ENCODE measurements around the gene PLA2G12A. TPM values are rescaled to one million over a fixed set of nuclear protein-coding genes. Genes with fewer than 3 reads are reported as not detected.

Gene PLA2G12A
- total and polyA plus RNA-seq, 9 of the 15 experiments (the other 6 are each of a cell fraction or from before 2014, with no cell fraction given), result 24.2 to 226 (median 80.5) TPM

DNA sequence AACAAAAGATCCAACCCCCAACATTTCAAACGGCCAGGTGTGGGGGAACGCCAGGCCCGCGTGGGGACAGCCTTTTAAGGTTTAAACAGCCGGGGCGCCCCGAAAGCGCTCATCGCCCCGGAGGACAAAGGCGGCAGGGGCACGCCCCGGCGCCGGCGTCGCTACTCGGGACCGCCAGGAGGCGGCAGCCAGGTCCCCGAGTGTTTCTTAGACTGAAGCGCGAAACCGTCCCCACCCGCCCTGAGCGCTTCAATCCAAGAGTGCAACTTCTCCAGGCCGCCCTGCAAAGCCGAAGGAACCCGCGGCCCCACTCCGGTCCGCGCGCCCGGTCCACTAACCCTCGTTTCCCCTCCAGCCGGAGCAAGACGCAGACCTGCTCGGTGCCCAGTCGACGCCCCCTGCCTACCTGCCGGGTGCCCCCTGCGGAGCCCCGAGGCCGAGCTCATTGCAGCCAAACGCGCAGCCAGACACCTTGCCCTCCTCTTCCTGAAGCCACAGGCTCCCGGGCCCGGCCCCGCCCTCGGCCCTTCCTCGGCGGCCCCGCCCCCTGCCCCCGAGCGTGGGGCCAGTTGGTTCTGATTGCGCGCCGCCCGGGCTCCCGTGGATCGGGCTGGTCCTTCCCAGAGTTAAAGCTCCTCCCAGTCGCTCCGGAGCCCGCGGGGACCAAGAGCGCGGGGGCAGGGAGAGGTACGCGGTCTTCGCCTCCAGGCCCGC, 26.8 kb downstream of the PLA2G12A start, which contains the start of gene CASP6 (continued):
- TF ChIP-seq, protein P1, sequence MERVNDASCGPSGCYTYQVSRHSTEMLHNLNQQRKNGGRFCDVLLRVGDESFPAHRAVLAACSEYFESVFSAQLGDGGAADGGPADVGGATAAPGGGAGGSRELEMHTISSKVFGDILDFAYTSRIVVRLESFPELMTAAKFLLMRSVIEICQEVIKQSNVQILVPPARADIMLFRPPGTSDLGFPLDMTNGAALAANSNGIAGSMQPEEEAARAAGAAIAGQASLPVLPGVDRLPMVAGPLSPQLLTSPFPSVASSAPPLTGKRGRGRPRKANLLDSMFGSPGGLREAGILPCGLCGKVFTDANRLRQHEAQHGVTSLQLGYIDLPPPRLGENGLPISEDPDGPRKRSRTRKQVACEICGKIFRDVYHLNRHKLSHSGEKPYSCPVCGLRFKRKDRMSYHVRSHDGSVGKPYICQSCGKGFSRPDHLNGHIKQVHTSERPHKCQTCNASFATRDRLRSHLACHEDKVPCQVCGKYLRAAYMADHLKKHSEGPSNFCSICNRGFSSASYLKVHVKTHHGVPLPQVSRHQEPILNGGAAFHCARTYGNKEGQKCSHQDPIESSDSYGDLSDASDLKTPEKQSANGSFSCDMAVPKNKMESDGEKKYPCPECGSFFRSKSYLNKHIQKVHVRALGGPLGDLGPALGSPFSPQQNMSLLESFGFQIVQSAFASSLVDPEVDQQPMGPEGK (CRISPR knock-in tag; IDR thresholded peaks at IDR 0.05; ENCODE audit: borderline replicate concordance), result no peak
- TF ChIP-seq DNMT1 (IDR thresholded peaks at IDR 0.05) (no peak), NR4A1 (CRISPR knock-in tag; IDR thresholded peaks at IDR 0.05) (0 out of 2 replicates have a peak, but pooled peaks have one; percentile 43), NR4A1 (tag; IDR thresholded peaks at IDR 0.05) (no peak), E2F1 (CRISPR knock-in tag; IDR thresholded peaks at IDR 0.05) (no peak), ZNF778 (CRISPR knock-in tag; IDR thresholded peaks at IDR 0.05) (no peak), CREB3L1 (IDR thresholded peaks at IDR 0.05; ENCODE audit: borderline replicate concordance, low read depth) (no peak), FOXK2 (conservative IDR thresholded peaks at IDR 0.05 in 1 of 2, IDR thresholded peaks at IDR 0.05 in 1 of 2; ENCODE audit: low read depth in 2 of 2) (no peak; a peak in 1 of 4 replicates), PREB (CRISPR knock-in tag; IDR thresholded peaks at IDR 0.05) (peak; percentile 92), GTF3C2 (IDR thresholded peaks at IDR 0.05; ENCODE audit: borderline replicate concordance, extremely low read depth, insufficient read length) (no peak), PTTG1 (tag; IDR thresholded peaks at IDR 0.05; ENCODE audit: low read depth) (no peak), HMG20A (CRISPR knock-in tag; conservative IDR thresholded peaks at IDR 0.05) (no peak), ELF4 (CRISPR knock-in tag; IDR thresholded peaks at IDR 0.05) (peak; percentile 87), TOE1 (IDR thresholded peaks at IDR 0.05; ENCODE audit: borderline replicate concordance) (peak; percentile 52; the same call in 1 of the 2 replicates), TOE1 (CRISPR knock-in tag; IDR thresholded peaks at IDR 0.05; ENCODE audit: borderline replicate concordance, low read depth) (no peak), ZNF57 (CRISPR knock-in tag; IDR thresholded peaks at IDR 0.05) (no peak)
- TF ChIP-seq, protein P2, sequence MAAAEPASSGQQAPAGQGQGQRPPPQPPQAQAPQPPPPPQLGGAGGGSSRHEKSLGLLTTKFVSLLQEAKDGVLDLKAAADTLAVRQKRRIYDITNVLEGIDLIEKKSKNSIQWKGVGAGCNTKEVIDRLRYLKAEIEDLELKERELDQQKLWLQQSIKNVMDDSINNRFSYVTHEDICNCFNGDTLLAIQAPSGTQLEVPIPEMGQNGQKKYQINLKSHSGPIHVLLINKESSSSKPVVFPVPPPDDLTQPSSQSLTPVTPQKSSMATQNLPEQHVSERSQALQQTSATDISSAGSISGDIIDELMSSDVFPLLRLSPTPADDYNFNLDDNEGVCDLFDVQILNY (CRISPR knock-in tag; IDR thresholded peaks at IDR 0.05), result no peak

Measured in K562 (cell line).